Pons (tissue), 1 donor: ENCODE results near the gene KIF9.
"Not testable (repeated sequence)": the region's sequence is repeated elsewhere in the genome, so short reads cannot be mapped to it uniquely, and the experiment has no call there.

Experiments used
- DNase-seq: peaks from one replicate; pipeline ENCODE4 v3.0.0-alpha.2; 2016; ENCODE audit warnings: low spot score

KIF9 gene

DNA sequence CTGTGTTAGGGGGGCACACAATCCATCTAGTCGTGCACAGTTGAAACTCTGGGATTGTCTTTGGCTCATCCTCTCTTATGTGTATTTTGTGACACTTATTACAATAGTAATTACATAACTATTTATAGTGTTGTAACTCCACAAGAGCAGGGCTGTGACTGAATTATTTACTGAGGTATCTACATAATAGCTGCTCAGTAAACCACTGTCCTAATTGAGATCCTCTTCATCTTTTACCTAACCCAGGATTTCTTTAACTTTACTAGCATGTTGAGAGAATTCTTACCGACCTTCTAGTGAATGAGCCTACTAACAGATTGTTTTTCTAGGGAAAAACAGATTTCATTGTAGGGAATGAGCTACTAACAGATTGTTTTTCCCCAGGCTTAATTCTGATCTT, 11.2 kb upstream of the KIF9 start:
- DNase-seq = no peak

- not testable (repeated sequence) for DNase-seq
These were observed 9.3 kb upstream of the KIF9 start for GRCh38 chr3:47291754-47292420.

- DNase-seq = no peak
These were observed 8.7 kb upstream of the KIF9 start for GRCh38 chr3:47291158-47291753.

- no peak for DNase-seq
These were observed 6.6 kb upstream of the KIF9 start for GRCh38 chr3:47288966-47289910.

GRCh38 chr3:47283591-47284364, 1.2 kb upstream of the KIF9 start:
- DNase-seq = peak; percentile 9

DNA sequence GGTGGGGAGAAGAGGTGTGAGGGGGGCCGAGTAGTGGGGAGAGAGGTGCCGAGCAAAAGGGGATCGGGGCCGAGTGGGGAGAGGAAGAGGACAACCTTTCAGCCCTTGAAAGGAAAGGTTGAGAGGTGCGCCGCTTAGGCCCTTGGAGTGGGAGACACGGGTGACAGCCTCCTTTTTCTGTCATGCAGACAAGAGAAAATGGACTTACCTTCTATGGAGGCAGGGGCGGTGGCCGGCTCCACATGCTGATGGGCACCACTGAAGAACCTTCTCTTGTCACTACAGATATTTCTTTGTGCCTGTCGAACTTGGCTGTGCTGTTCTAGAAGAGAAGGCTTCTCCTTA, 566 bp upstream of the KIF9 start:
- DNase-seq = peak; percentile 22

- no peak for DNase-seq
These were observed 2.1 kb downstream of the KIF9 start for GRCh38 chr3:47280519-47280918.

- no peak for DNase-seq
These were observed 6.0 kb downstream of the KIF9 start for GRCh38 chr3:47276558-47276957.

DNA sequence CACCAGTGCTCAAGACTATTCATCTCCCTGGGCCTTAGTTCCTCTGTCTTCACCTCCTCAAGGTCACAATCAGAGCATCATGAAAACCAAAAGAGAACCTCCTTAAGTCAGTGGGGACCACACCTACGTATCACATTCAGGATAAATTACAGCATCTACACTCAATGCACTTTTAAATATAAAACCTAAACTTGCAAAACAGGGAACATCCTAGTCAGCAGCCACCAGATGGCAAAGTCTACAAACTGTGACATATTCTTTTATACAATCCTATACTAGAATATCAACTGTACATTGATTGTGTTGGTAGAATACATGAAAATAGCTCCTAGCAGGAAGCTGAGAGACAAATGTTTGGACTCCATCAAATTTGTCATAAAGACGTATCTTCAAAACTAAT, 7.9 kb downstream of the KIF9 start:
- no peak for DNase-seq

DNA sequence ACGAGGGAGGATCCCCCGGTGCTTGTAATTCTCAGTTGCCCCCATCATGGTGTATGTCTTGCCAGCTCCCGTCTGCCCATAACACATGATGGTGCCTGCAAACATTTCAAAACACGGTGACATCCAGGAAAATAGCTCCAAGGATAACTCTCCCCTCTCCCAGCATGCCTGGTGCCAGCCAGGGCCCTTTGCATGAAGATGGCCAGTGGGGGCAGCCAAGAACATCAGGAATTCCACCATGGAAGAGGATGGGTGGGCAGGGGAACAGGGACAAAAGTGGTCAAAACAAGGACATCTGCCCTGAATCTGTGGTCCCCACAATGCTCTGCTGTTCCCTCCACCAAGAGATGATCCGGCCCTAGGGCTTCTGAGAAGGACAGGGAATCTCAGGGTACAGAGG, 9.0 kb downstream of the KIF9 start:
- no peak for DNase-seq

DNA sequence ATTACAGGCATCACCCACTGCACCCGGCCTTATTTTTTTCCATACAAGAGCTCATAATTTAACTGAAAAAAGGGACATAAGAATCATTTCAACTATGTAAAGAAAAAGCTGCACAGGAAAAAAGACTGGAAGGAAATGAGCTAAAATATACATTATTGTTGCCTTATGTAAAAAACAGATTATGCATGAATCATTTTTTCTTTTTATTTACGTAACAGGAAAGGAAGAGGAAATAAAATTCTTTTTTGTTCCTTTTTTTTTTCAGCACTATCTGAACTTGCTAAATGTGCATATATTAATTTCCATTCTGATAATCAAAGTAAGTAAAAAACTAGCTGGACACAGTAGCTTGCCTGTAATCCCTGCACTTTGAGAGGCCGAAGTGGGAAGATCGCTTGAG, 12.1 kb downstream of the KIF9 start:
- no peak for DNase-seq

DNA sequence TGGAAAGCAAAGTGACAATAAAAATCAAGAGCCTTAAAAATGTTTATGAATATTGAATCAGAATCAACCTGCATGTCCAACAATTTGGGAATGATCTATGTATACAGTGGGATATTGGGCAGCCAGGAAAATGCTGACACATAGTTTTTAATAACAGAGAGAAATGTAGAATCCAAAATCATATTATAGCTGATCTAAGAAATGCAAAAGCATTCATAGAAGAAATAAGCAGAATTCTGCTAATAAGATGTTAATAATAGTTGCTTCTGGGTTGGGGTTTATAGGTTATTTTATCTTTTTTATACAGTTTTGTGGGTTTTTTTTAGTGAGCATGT, 15.1 kb downstream of the KIF9 start:
- no peak for DNase-seq

- peak; percentile 52 for DNase-seq
These were observed 15.7 kb downstream of the KIF9 start for GRCh38 chr3:47266709-47267489.

DNA sequence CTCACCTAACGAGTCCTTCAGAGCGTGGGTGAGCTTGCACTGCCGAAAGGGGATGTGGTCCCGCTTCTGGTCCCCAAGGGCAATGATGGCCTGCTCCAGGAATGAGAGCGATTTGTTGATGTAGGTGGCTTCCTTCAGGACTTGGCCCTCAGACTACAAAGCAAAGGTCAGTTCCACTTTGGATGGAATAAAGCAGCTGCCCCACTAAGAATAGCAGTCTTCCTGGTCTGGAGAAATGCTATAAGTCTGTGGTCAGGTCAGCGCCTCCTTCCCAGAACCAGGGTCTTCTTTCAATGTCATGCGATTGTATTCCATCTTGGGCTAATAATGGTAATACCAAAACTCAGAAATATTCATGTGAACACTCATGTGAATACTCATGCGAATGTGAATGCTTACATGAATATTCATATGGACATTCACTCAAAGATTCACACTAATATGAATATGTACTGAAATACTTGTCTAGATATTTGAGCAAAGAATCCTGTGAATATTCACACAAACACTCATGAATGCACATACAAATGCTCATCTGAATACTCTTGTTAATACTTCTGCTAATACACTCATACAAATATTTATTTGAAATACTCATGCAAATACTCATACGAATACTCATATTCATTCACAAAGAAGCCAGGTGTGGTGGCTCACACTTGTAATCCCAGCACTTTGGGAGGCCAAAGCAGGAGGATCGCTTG, 16.7 kb downstream of the KIF9 start:
- DNase-seq = no peak

DNA sequence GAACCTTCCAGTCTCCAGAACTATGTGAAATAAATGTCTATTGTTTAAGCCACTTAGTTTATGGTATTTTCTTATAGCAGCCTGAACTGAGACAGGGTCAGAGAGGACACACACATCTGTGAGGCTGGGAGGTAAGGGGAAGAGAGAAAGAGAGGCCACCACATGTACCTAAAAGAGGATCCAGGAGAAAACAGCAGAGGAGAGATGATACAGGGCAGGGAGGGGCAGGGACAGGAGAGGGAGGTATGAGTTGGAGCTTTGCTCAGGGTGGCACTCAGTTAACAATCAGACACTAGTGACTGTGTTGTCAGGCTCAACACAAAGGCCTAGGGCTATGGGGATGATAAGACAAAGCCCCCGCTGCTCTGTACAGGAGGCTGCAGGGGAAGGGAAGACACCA, 17.6 kb downstream of the KIF9 start:
- DNase-seq = no peak

GRCh38 chr3:47261301-47261700, 21.3 kb downstream of the KIF9 start:
- DNase-seq = no peak

GRCh38 chr3:47260605-47261004, 22.0 kb downstream of the KIF9 start:
- no peak for DNase-seq

DNA sequence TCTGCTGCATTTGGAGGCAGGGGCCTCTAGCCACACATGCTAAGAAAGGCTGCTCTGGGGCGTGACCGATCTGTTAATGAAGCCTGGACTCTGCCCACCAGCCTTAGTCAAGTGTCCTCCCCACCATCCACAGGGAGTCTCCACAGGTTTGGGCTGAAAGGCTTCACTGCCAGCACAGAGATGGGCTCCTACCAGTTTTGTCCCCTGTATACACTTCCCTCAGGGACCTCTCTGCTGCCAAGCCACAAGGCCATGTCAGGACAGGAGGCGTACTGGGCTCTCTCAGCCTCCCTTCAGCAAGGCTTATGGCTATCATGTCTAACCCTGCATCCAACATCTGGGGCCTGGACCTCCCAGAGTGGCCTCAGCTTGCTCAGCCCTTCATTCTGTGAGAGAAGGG, 23.5 kb downstream of the KIF9 start:
- no peak for DNase-seq

DNA sequence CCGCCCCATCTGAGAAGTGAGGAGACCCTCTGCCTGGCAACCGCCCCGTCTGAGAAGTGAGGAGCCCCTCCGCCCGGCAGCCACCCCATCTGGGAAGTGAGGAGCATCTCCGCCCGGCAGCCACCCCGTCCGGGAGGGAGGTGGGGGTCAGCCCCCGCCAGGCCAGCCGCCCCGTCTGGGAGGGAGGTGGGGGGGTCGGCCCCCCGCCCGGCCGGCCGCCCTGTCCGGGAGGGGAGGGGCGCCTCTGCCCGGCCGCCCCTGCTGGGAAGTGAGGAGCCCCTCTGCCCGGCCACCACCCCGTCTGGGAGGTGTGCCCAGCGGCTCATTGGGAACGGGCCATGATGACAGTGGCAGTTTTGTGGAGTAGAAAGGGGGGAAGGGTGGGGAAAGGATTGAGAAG, 26.3 kb downstream of the KIF9 start:
- not testable (repeated sequence) for DNase-seq

- DNase-seq = no peak
These were observed 30.9 kb downstream of the KIF9 start for GRCh38 chr3:47251689-47252088.

GRCh38 chr3:47251085-47251484, 31.5 kb downstream of the KIF9 start:
- not testable (repeated sequence) for DNase-seq
